HEK293 (cell line): Measurements from ENCODE around the gene APC2.

Experiments used
- CTCF ChIP-seq: fragments of 450-650 bp; formaldehyde crosslinking; IDR thresholded peaks from 2 replicates; pipeline ENCODE4 v1.5.1; 2016; ENCODE audit warnings: missing biosample characterization, missing genetic modification characterization
- PATZ1 ChIP-seq: fragments of 450-650 bp; formaldehyde crosslinking; IDR thresholded peaks from 2 replicates; pipeline ENCODE4 v1.5.1; 2016; ENCODE audit warnings: missing biosample characterization, missing genetic modification characterization
- REST ChIP-seq: fragments of 450-650 bp; formaldehyde crosslinking; IDR thresholded peaks from 2 replicates; pipeline ENCODE4 v1.5.1; 2016; ENCODE audit warnings: missing biosample characterization, missing genetic modification characterization
- ZNF114 ChIP-seq: fragments of 450-650 bp; formaldehyde crosslinking; IDR thresholded peaks from 2 replicates; pipeline ENCODE4 v1.5.0; 2017; ENCODE audit warnings: missing biosample characterization, missing genetic modification characterization
- ZNF704 ChIP-seq: fragments of 450-650 bp; formaldehyde crosslinking; IDR thresholded peaks from 2 replicates; pipeline ENCODE4 v1.5.1; 2016; ENCODE audit warnings: missing biosample characterization, missing genetic modification characterization
- ZNF76 ChIP-seq: fragments of 450-650 bp; formaldehyde crosslinking; IDR thresholded peaks from 2 replicates; pipeline ENCODE4; 2016; ENCODE audit warnings: low read depth, missing biosample characterization, missing genetic modification characterization, borderline replicate concordance

- TF ChIP-seq CTCF (no peak), PATZ1 (no peak), ZNF114 (tag by site-specific recombination) (no peak), ZNF76 (tag by site-specific recombination) (no peak), REST (tag by site-specific recombination) (no peak), ZNF704 (no peak)
Observed at GRCh38 chr19:1457031-1457739, 7.3 kb downstream of the APC2 start.
